ENCODE measurements around the gene GRK5.

DNA sequence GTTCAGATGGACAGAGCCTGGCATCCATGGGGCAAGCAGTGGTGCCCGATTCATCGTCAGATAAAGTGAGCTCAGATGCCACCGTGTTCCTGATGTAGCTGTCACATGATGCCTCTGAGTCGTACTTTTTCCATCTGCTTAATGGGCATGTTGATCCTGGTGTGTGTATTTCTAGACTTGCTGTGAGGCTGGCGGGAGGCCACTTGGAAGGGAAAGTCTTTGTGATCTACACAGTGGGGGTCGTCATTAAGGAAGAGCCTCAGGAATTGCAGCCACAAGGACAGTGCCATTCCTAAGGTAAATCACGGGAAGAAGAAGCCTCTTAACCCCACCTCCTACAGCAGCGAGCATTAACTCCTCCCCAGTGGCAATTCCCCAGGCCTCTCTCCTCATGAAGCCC, 272.2 kb downstream of the GRK5 start:
- TF ChIP-seq POLR2A (IDR thresholded peaks at IDR 0.05; ENCODE audit: low read depth, low read length) (no peak), TAF1 (IDR thresholded peaks at IDR 0.05; ENCODE audit: low read depth, low read length) (no peak), POLR2AphosphoS5 (IDR thresholded peaks at IDR 0.05; ENCODE audit: low read depth, low read length) (no peak), POU2F2 (IDR thresholded peaks at IDR 0.05; ENCODE audit: low read depth, low read length) (no peak), SPI1 (IDR thresholded peaks at IDR 0.05; ENCODE audit: low read depth, low read length) (no peak)
